ENCODE data around the gene LAMB4.

The LAMB4 gene

DNA sequence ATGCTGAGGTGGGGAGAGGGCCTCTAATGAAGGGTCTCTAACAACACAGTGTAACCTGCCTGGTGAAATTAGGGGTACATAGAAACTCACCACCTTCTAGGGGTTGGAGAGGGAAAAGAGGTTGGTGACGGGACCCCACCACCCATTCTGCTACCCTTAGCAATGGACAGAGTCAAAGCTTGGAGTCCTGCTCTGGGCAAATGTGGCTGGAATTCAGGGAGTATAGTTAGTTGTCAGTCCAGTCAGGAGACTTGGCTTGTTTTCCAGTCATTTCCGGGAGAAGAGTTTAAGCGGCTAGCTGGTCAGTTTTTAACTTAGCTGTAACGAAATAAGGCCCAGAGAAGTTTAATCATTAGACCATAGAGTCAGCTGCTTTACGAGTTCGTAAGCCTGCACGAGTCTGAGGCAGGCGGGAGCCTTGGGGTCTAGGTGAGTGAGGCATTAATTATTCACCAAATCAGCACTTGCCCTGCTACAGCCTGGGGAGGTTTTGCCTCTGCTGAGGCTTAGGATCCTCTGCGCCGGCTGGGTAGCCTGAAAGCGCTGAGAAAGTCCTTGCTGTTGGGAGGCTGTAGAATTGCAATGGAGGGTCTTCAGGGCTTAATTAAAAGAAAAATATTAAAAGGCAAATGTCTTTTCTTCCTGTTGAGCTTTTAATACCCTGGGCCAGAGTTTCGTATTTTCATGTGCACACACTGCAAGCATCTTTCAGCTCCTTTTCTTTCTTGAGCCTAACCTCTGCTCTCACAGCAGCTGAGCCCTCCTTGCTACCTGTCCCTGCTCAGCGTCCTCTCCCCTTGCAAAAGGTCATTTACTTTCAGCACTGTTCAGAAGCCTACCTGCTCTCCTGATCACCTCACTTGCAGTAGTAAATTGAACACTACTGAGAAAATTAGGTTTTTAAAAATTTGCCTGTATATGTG is 125.7 kb downstream of the LAMB4 start:
- DNase-seq = no peak
- H3K27ac ChIP-seq = peak overlapping the region; percentile 35 to 38
- intact Hi-C loops (cut with DNase I; ENCODE audit: low total_unique reads) = no loop called here

DNA sequence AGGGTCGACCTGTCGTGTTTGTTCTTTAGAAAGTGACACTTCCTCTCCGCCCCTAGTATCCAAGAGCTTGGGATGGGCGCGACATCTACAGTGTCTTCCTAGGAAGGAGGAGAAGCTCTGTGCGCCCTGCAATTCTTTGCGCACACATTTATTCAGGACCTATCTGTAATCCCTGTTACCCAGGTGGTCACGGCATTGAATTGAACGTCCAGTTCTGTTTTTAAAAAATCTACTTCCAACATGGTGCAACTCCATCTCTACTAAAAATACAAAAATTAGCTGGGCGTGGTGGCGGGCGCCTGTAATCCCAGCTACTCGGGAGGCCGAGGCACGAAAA is 126.6 kb downstream of the LAMB4 start:
- Histone ChIP-seq H3K36me3 (no peaks in the 10 kb centered on the region), H3K27me3 (peaks cover 0 to 10% of the 10 kb centered on the region in 2 donors), H3K4me1 (peaks cover 0 to 51% (median 20%) of the 10 kb centered on the region in 4 donors), H3K9me3 (no peaks in the 10 kb centered on the region), H3K27ac (peak overlapping the region; percentile 35 to 68), H3K4me3 (peak overlapping the region; percentile 57 to 78)
- intact Hi-C loops (cut with DNase I; ENCODE audit: low total_unique reads) = no loop called here
- TF ChIP-seq, protein P1, sequence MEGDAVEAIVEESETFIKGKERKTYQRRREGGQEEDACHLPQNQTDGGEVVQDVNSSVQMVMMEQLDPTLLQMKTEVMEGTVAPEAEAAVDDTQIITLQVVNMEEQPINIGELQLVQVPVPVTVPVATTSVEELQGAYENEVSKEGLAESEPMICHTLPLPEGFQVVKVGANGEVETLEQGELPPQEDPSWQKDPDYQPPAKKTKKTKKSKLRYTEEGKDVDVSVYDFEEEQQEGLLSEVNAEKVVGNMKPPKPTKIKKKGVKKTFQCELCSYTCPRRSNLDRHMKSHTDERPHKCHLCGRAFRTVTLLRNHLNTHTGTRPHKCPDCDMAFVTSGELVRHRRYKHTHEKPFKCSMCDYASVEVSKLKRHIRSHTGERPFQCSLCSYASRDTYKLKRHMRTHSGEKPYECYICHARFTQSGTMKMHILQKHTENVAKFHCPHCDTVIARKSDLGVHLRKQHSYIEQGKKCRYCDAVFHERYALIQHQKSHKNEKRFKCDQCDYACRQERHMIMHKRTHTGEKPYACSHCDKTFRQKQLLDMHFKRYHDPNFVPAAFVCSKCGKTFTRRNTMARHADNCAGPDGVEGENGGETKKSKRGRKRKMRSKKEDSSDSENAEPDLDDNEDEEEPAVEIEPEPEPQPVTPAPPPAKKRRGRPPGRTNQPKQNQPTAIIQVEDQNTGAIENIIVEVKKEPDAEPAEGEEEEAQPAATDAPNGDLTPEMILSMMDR (IDR thresholded peaks at IDR 0.05) = no peak
- DNase-seq = no peak

More for the DNA sequence above, 125.7 kb downstream of the LAMB4 start:
- Histone ChIP-seq H3K4me1 (peaks cover 0 to 42% (median 20%) of the 10 kb centered on the region in 4 donors), H3K36me3 (no peaks in the 10 kb centered on the region), H3K4me3 (peak overlapping the region in 1 of 2 donors; percentile 78), H3K9me3 (no peaks in the 10 kb centered on the region), H3K27me3 (peaks cover 0 to 10% of the 10 kb centered on the region in 2 donors)
- TF ChIP-seq, protein P1 (IDR thresholded peaks at IDR 0.05) = no peak

DNA sequence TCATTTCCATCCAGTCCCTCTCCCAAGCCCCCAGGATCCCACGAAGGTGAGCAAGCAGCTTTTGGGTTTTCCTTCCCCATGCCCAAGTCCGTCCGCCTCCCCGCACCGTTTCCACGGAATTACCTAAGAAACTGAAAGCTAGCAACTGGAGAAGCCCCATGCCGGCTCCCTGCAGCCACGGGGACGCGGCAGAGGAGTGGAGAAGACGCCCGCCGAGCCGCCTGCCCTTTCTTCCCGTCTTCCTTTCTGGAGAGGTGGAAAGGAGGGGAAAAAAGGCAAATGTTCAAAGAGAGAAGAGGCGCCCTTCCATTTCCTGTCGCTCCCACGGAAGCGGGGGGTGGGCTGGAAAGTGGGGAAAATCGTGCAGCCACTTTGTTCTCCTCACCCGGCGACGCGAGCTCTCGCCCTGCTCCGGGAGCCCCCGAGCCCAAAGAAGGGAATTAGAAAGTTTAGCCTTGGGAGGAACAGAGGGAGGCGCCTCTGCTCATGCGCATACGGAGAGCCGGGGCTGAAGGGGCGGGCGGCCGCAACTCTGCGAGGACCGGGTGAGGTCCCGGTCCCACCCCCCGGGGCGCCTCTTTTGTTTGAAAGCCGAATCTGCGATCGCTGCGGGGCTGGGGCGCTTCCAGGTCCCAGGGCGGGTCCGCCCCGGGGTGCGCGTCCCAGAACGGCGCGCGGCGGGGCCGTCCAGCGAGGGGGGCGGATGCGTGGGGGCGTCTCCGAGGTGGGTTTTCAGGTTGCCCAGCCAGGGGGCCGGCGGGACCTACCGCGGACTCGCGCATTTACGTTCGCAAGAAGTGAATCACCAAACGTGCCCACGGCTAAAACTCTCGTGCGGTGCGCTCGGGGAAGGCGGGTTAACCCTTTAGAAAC is 127.2 kb downstream of the LAMB4 start, which contains the start of gene LAMB1:
TSS of gene LAMB1 (minus strand) at position 436 of the 873 bp plus-strand sequence. CDS start at position 160, 276 bp downstream.
- Histone ChIP-seq H3K27ac (peak within 1 kb of the TSS; percentile 68 to 72), H3K4me3 (peak within 1 kb of the TSS; percentile 57 to 78), H3K27me3 (peaks cover 0 to 10% of the 10 kb centered on the region in 2 donors), H3K36me3 (no peaks in the 10 kb centered on the region), H3K4me1 (peaks cover 0 to 51% (median 20%) of the 10 kb centered on the region in 4 donors), H3K9me3 (no peaks in the 10 kb centered on the region)
- TF ChIP-seq, protein P1 (IDR thresholded peaks at IDR 0.05) = no peak
- peak; percentile 42 to 82 for DNase-seq
- intact Hi-C loops (cut with DNase I; ENCODE audit: low total_unique reads) = no loop called here

DNA sequence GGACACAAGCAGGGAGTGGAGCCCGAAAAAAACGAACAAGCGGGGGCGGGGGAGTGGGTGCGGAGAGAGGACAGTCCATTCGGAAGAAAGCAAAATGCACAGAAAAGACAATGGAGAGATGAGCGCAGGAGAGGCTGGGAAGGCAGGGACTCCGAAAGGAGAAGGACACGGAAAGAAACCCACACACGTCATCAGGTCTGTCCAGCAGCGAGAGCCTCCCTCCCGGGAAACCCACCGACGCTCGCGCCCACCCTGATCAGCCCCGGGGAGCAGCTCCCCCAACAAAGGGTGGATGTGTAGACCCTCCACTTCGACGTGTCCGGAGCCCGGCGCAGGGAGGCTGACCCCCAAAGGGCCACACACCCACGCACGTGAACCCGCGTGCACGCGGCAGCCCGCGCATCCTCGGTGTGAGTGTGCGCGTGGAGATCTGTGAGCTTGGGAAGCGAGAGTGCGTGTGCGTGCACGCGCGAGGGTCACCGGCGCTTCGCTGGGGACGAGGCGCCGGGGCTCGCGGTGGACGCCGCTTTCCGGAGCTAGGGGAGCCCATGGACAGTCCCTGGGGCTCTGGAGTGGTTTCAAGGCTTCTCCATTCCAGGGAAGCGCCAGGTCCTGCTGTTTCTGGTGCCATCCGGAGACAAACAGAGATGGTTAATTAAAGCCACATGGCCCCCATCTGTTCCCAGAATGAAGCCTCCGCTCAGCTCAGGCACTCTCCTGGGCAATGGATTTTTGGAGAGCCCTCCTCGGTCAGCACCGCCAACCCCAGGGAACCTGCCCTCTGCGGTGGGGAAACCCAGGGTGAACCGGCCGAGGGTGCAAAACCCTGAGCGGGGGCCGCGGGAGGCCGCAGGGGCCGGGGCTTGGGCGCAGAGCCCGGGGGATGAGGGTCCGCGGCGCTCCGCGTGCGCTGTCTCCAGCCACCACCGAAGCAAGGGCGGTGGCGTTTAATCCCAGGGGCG is 128.1 kb downstream of the LAMB4 start:
- TF ChIP-seq, protein P1 (IDR thresholded peaks at IDR 0.05) = no peak
- H3K27ac ChIP-seq = peak overlapping the region; percentile 68 to 72
- intact Hi-C loops (cut with DNase I; ENCODE audit: low total_unique reads) = no loop called here
- peaks cover 0 to 10% of the 10 kb centered on the region in 2 donors for H3K27me3 ChIP-seq
- H3K4me3 ChIP-seq = peak overlapping the region; percentile 57 to 78
- DNase-seq = no peak
- H3K9me3 ChIP-seq = no peaks in the 10 kb centered on the region
- H3K4me1 ChIP-seq = peaks cover 0 to 51% (median 20%) of the 10 kb centered on the region in 4 donors
- H3K36me3 ChIP-seq = peaks cover 0 to 4% (median 0%) of the 10 kb centered on the region in 3 donors
